ENCODE data around the gene STK17A. TPM values are rescaled to one million over a fixed set of nuclear protein-coding genes. Genes with fewer than 3 reads are reported as not detected.

Gene STK17A
- total RNA-seq, 2 experiments from 2014 or later: 43.2 to 50.9 TPM

GRCh38 chr7:43634384-43634783 is 51.5 kb downstream of the STK17A start:
- peaks cover 88% of the 10 kb centered on the region for H3K4me1 Mint-ChIP-seq
- intact Hi-C loops (cut with DNase I, micrococcal nuclease): no loop called here
- ChIA-PET CTCF (interaction anchor here (0.9 to 3.3 kb wide), 4 partner anchors 9 to 201 kb away, joined by 3 to 13 read pairs (median 4); partner anchors contain the start of gene STK17A), POLR2A (no interaction called here)
- H3K4me3 Mint-ChIP-seq: no peak overlapping the region
- peak overlapping the region; percentile 79 for H3K27ac Mint-ChIP-seq
- H3K27me3 Mint-ChIP-seq: no peaks in the 10 kb centered on the region
- peaks cover 83% of the 10 kb centered on the region for H3K36me3 Mint-ChIP-seq (ENCODE audit: low read depth)
- DNase-seq (no peak), ATAC-seq (no peak)
- no peaks in the 10 kb centered on the region for H3K9me3 Mint-ChIP-seq (ENCODE audit: low read depth)

DNA sequence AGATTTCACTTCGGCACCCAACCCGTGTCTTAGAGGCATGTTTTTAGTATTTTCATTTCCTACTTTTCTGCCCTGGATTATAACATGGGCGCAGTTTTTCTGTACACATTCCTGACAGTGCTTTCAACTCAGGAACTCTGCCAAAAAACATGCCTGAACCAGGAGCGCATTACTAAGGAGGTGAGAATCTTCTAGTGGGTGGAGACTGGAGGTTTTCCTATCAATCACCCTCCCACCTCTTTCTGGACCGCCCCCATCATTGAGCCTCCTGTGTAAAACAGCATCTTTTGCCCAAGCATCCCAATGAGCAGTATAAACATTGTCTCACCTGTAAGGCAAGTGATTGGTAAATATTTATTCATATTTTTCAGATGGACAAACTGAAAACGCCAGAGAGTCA is 53.2 kb downstream of the STK17A start:
- CTCF ChIA-PET: interaction anchor here (1.0 kb wide), 2 partner anchors 11 to 53 kb away, joined by 3 to 4 read pairs; partner anchors contain the start of gene STK17A
- no peak overlapping the region for H3K4me3 Mint-ChIP-seq
- no peaks in the 10 kb centered on the region for H3K9me3 Mint-ChIP-seq (ENCODE audit: low read depth)
- H3K36me3 Mint-ChIP-seq (ENCODE audit: low read depth): peaks cover 92% of the 10 kb centered on the region
- H3K27ac Mint-ChIP-seq: peak overlapping the region; percentile 91
- peaks cover 91% of the 10 kb centered on the region for H3K4me1 Mint-ChIP-seq
- no peak for DNase-seq
- intact Hi-C loops (cut with DNase I, micrococcal nuclease): loop anchor here in 1 of 2 experiments (2.0 kb wide), 1 partner anchor 13 kb away; no protein-coding TSS in a partner anchor
- no peak for ATAC-seq
- POLR2A ChIA-PET: no interaction called here
- no peaks in the 10 kb centered on the region for H3K27me3 Mint-ChIP-seq

- no peaks in the 10 kb centered on the region for H3K9me3 Mint-ChIP-seq (ENCODE audit: low read depth)
- peak overlapping the region; percentile 91 for H3K27ac Mint-ChIP-seq
- POLR2A ChIA-PET: no interaction called here
- DNase-seq: peak; percentile 35
- peak overlapping the region; percentile 16 for H3K4me3 Mint-ChIP-seq
- peaks cover 88% of the 10 kb centered on the region for H3K4me1 Mint-ChIP-seq
- peaks cover 84% of the 10 kb centered on the region for H3K36me3 Mint-ChIP-seq (ENCODE audit: low read depth)
- CTCF ChIA-PET: interaction anchor here (1.6 to 5.9 kb wide), 2 partner anchors 7 to 63 kb away, joined by 4 to 23 read pairs; no protein-coding TSS in a partner anchor
- no peaks in the 10 kb centered on the region for H3K27me3 Mint-ChIP-seq
- peak; percentile 87 for ATAC-seq
- intact Hi-C loops (cut with DNase I, micrococcal nuclease): loop anchor here in 1 of 2 experiments (2.0 kb wide), 1 partner anchor 14 kb away; no protein-coding TSS in a partner anchor
Measured at GRCh38 chr7:43637114-43637806, 54.4 kb downstream of the STK17A start.

DNA sequence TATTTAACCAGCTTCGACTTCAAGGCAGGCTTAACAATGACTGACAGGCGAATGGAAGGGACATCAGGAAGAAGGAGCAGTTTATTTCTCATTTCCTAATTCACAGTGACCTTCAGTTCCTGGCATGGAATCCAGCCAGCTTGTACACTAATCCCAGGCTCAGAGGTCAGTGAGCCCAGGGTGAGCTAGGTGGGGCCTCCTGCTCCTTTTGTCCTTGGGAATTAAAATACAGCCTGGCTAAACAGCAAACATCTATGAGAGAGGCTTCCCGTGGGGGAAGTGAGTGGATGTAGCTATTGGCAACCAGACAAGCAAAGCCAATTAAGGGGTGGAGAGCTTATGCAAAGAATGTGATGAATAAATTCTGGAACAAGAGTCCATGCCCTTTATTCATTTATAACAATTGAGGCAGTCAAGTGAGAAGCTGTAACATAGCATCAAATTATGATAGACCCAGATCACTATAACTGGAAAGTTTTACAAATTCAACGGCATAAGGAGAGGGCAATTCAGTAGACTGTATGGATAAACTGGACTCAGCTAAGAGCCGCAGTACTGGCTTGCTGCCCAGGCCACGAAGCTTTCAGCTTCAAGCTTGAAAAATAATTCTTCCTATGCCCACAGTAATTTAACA is 57.1 kb downstream of the STK17A start:
- Mint-ChIP-seq H3K27me3 (no peaks in the 10 kb centered on the region), H3K36me3 (ENCODE audit: low read depth) (peaks cover 81% of the 10 kb centered on the region), H3K4me1 (peaks cover 90% of the 10 kb centered on the region), H3K4me3 (no peak overlapping the region), H3K27ac (peak overlapping the region; percentile 76), H3K9me3 (ENCODE audit: low read depth) (no peaks in the 10 kb centered on the region)
- ChIA-PET POLR2A (interaction anchor here (1.1 to 1.3 kb wide), 2 partner anchors 11 to 96 kb away, joined by 3 to 4 read pairs; no protein-coding TSS in a partner anchor), CTCF (interaction anchor here (0.6 to 5.9 kb wide), 9 partner anchors 8 to 199 kb away, joined by 3 to 23 read pairs (median 6); partner anchors contain the start of gene STK17A)
- intact Hi-C loops (cut with DNase I, micrococcal nuclease): no loop called here
- ATAC-seq: no peak
- no peak for DNase-seq

DNA sequence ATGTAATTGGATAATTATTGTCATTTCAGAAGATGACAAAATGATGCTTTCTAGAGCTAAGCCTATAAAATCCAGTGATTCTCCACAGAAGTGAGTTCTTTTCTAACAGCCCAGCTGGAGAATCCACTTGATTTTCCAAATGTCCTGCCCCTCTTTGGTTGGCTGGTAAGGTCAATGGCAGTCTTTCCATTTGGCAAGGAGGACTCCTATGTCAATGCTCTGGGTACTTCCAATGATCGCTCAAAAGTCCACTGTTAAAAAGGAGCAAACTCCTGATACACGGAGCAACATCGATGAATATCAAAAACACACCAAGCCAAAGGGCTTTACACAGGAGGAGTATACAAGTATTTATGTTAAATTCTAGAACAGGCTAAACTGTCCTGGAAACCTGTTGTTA is 57.8 kb downstream of the STK17A start:
- ChIA-PET POLR2A (interaction anchor here (1.1 to 1.3 kb wide), 2 partner anchors 12 to 95 kb away, joined by 3 to 4 read pairs; no protein-coding TSS in a partner anchor), CTCF (interaction anchor here (0.6 to 5.9 kb wide), 7 partner anchors 7 to 198 kb away, joined by 3 to 23 read pairs (median 6); partner anchors contain the start of gene STK17A)
- H3K36me3 Mint-ChIP-seq (ENCODE audit: low read depth): peaks cover 81% of the 10 kb centered on the region
- H3K4me1 Mint-ChIP-seq: peaks cover 92% of the 10 kb centered on the region
- no peaks in the 10 kb centered on the region for H3K9me3 Mint-ChIP-seq (ENCODE audit: low read depth)
- no peaks in the 10 kb centered on the region for H3K27me3 Mint-ChIP-seq
- no peak overlapping the region for H3K4me3 Mint-ChIP-seq
- peak overlapping the region; percentile 76 for H3K27ac Mint-ChIP-seq
- DNase-seq (no peak), ATAC-seq (no peak)
- intact Hi-C loops (cut with DNase I, micrococcal nuclease): no loop called here

- ChIA-PET POLR2A (no interaction called here), CTCF (interaction anchor here (1.1 to 5.9 kb wide), 2 partner anchors 8 to 57 kb away, joined by 3 to 23 read pairs; no protein-coding TSS in a partner anchor)
- Mint-ChIP-seq H3K27ac (peak overlapping the region; percentile 73), H3K36me3 (ENCODE audit: low read depth) (peaks cover 79% of the 10 kb centered on the region), H3K4me1 (peaks cover 92% of the 10 kb centered on the region), H3K4me3 (no peak overlapping the region), H3K27me3 (no peaks in the 10 kb centered on the region), H3K9me3 (ENCODE audit: low read depth) (no peaks in the 10 kb centered on the region)
- DNase-seq (no peak), ATAC-seq (no peak)
- intact Hi-C loops (cut with DNase I, micrococcal nuclease): no loop called here
Measured at GRCh38 chr7:43642897-43643630, 60.2 kb downstream of the STK17A start.

DNA sequence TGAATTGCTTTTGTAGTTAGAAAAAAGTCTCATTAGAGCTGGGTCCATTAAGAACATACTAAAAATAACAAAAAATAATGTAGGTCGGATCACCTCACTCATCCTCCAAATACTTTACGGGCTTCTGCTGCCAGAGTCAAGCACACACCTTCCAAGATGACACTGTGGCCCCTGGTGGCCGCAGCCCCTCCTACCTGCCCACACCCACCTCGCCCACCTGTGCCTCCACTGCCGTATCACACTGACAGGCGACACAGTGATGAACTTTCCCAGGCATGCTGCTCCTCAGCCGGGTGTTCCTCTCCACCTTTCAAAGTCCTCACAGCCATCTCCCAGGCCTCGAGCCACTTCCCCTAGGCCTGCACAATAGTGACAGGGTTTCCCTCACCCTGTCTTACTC is 60.9 kb downstream of the STK17A start:
- DNase-seq: no peak
- Mint-ChIP-seq H3K9me3 (ENCODE audit: low read depth) (no peaks in the 10 kb centered on the region), H3K36me3 (ENCODE audit: low read depth) (peaks cover 76% of the 10 kb centered on the region), H3K4me1 (peaks cover 94% of the 10 kb centered on the region), H3K27ac (peak overlapping the region; percentile 73), H3K4me3 (no peak overlapping the region), H3K27me3 (no peaks in the 10 kb centered on the region)
- POLR2A ChIA-PET: interaction anchor here (0.7 kb wide), 1 partner anchor 56 kb away, joined by 4 read pairs; no protein-coding TSS in a partner anchor
- CTCF ChIA-PET: interaction anchor here (0.6 to 7.5 kb wide), 6 partner anchors 9 to 90 kb away, joined by 3 to 60 read pairs (median 4); partner anchors contain the start of gene STK17A
- intact Hi-C loops (cut with DNase I, micrococcal nuclease): no loop called here
- no peak for ATAC-seq

DNA sequence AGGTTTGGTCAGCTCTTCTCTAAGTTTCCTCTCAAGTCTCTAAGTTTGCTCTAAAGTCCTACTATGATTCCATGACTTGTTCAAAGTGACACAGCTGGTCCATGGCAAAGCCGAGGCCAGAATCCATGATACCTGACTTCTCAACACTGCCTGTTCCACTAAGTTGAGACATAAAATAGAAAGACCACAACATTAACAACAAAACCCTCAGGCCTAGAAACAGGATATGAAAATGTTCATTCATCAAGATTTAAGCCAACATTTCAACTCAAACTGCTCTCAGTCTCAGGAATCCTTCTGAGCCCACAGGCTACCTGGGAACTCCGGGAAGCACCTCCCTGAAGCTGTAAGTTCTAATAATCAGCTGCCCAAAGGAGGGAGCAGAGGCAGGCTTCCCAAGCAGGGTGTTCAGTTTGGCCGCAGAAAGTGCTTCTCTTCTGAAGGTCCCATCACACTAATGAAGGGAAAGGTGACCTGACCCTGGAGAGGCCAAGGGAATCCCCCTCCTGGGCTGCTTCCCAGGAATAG is 62.9 kb downstream of the STK17A start:
- no peak for DNase-seq
- Mint-ChIP-seq H3K36me3 (ENCODE audit: low read depth) (peaks cover 58% of the 10 kb centered on the region), H3K4me1 (peaks cover 92% of the 10 kb centered on the region), H3K27ac (peak overlapping the region; percentile 79), H3K4me3 (no peak overlapping the region), H3K9me3 (ENCODE audit: low read depth) (no peaks in the 10 kb centered on the region), H3K27me3 (no peaks in the 10 kb centered on the region)
- CTCF ChIA-PET: interaction anchor here (0.5 to 7.5 kb wide), 5 partner anchors 12 to 63 kb away, joined by 3 to 60 read pairs (median 5); partner anchors contain the start of gene STK17A
- POLR2A ChIA-PET: interaction anchor here (1.2 kb wide), 1 partner anchor 51 kb away, joined by 7 read pairs; no protein-coding TSS in a partner anchor
- ATAC-seq: no peak
- intact Hi-C loops (cut with DNase I, micrococcal nuclease): no loop called here

GRCh38 chr7:43646603-43647338 is 63.9 kb downstream of the STK17A start:
- H3K4me1 Mint-ChIP-seq: peaks cover 94% of the 10 kb centered on the region
- H3K36me3 Mint-ChIP-seq (ENCODE audit: low read depth): peaks cover 59% of the 10 kb centered on the region
- intact Hi-C loops (cut with DNase I, micrococcal nuclease): no loop called here
- DNase-seq: no peak
- ChIA-PET POLR2A (no interaction called here), CTCF (interaction anchor here (0.5 to 7.5 kb wide), 8 partner anchors 11 to 64 kb away, joined by 3 to 60 read pairs (median 5); partner anchors contain the start of gene STK17A)
- H3K9me3 Mint-ChIP-seq (ENCODE audit: low read depth): no peaks in the 10 kb centered on the region
- H3K27me3 Mint-ChIP-seq: no peaks in the 10 kb centered on the region
- H3K4me3 Mint-ChIP-seq: peak overlapping the region; percentile 17
- no peak for ATAC-seq
- H3K27ac Mint-ChIP-seq: peak overlapping the region; percentile 98

DNA sequence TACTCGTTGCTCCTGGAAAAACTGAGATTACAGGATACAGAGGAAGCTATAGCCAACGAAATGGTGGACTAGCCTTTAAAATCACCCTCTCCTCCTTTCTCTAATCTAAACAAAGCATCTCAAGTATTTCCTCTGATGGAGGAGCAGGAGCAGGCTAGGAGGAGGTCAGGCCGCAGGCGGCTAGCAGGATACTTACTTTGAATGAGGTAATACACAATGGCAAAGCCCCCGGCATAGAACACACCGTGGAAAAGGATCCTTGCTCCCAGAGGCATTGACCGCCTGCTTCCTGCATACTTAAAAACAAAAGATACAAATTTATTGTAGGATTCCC is 64.4 kb downstream of the STK17A start:
- ATAC-seq: no peak
- Mint-ChIP-seq H3K27ac (peak overlapping the region; percentile 98), H3K4me3 (peak overlapping the region; percentile 66), H3K36me3 (ENCODE audit: low read depth) (peaks cover 58% of the 10 kb centered on the region), H3K4me1 (peaks cover 95% of the 10 kb centered on the region), H3K9me3 (ENCODE audit: low read depth) (no peaks in the 10 kb centered on the region), H3K27me3 (no peaks in the 10 kb centered on the region)
- DNase-seq: no peak
- intact Hi-C loops (cut with DNase I, micrococcal nuclease): no loop called here
- CTCF ChIA-PET: interaction anchor here (0.9 to 7.5 kb wide), 10 partner anchors 12 to 131 kb away, joined by 3 to 60 read pairs (median 10); partner anchors contain the start of genes COA1 and STK17A
- POLR2A ChIA-PET: interaction anchor here (1.2 to 3.5 kb wide), 5 partner anchors 9 to 62 kb away, joined by 3 to 66 read pairs (median 8); partner anchors contain the start of gene STK17A
